ENCODE data around the gene YEATS2. TPM values are rescaled to one million over a fixed set of nuclear protein-coding genes. Genes with fewer than 3 reads are reported as not detected.

Gene YEATS2
- polyA plus RNA-seq, 1 donor (not counting 4 experiments of a cell fraction or from before 2014, with no cell fraction given): 21.7 TPM

DNA sequence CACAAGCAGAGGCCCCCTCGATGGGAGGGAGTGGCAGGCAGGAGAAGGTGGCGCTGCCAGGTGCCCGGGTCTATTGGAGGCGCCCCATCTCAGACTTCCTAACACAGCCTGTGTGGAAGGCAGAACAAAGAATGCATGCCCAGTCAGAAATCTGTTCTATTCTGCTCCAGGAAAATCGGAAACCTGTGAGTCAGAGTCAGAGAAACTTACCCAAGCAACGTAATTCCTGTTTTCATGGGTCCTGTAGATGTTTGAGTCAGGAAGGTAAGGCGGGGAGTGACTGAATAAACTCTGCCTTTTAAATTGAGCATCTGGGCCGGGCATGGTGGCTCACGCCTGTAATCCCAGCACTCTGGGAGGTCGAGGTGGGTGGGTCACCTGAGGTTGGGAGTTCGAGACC, 114.0 kb downstream of the YEATS2 start:
- Histone ChIP-seq H3K27ac (ENCODE audit: control insufficient read depth, insufficient read depth, low read length) (no peak overlapping the region), H3K9ac (ENCODE audit: control insufficient read depth, extremely low read depth, insufficient read depth, low read length) (no peak overlapping the region), H3K9me1 (ENCODE audit: control insufficient read depth, extremely low read depth, insufficient read depth, low read length) (no peaks in the 10 kb centered on the region), H2AFZ (ENCODE audit: control insufficient read depth, low read length) (no peak overlapping the region), H3K4me3 (ENCODE audit: control insufficient read depth in 2 of 3, extremely low read depth in 1 of 3, insufficient read depth in 2 of 3, low read depth in 1 of 3, low read length in 3 of 3) (no peak overlapping the region), H3K36me3 (ENCODE audit: control insufficient read depth in 2 of 2, extremely low read depth in 1 of 2, insufficient read depth in 2 of 2, low read length in 2 of 2) (peaks cover 36 to 38% of the 10 kb centered on the region in 2 experiments), H4K20me1 (ENCODE audit: control insufficient read depth, extremely low read depth, insufficient read depth, low read length) (no peaks in the 10 kb centered on the region), H3K4me2 (ENCODE audit: control insufficient read depth, extremely low read depth, insufficient read depth, low read depth, low read length) (no peak overlapping the region), H3K4me1 (ENCODE audit: control insufficient read depth, extremely low read depth, insufficient read depth, low read length) (peaks cover 16% of the 10 kb centered on the region), H3K9me3 (ENCODE audit: control insufficient read depth, low read depth, low read length) (no peaks in the 10 kb centered on the region), H3K79me2 (ENCODE audit: control insufficient read depth, insufficient read depth, low read length) (no peaks in the 10 kb centered on the region), H3K27me3 (ENCODE audit: control insufficient read depth, extremely low read depth, insufficient read depth, low read length) (no peaks in the 10 kb centered on the region)
- TF ChIP-seq EZH2 (IDR thresholded peaks at IDR 0.05; ENCODE audit: low read length) (no peak), CTCF (optimal IDR thresholded peaks at IDR 0.05 in 1 of 3, IDR thresholded peaks at IDR 0.05 in 1 of 3, conservative IDR thresholded peaks at IDR 0.05 in 1 of 3; ENCODE audit: extremely low read depth in 1 of 3, insufficient read depth in 2 of 3, low read length in 3 of 3) (no peak)
- FAIRE-seq (no peak), DNase-seq (ENCODE audit: low read depth, low spot score) (no peak)
- dilution Hi-C loops (cut with MboI; ENCODE audit: extremely low pct_ligation_motif_present, low sequenced_read_pairs): no loop called here

DNA sequence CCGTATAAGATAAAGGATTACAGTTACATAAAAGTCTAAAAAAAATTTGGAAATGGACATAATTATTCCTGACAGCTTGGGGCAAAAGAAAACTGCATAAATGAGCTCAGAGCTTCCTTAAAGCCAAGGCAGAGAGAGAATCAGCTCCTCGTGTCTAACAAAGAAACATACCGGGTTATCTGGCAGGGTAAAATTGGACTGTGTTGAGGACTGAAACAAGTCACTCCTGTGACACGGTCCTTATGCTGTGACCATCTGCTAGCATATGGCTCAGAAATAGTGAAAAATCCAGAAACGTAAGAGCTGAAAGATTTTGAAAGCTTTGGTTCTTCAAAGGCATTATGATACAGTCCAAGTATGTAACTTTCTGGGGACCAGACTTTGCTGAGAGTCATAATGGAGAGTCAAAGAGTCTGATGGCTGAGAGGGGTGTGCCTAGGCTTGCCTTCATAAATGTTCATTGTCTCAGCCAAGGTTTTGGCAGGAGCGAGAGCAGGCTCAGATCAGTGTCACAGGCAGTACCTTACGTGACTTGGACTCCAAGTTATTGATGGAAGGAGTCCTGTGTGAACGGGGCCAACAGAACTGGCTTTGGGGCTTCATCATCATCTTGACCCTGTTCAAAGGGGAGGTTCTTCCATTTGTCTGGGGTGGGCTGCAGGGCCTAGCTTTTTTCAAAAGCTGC, 115.3 kb downstream of the YEATS2 start:
- H3K4me3 ChIP-seq (ENCODE audit: control insufficient read depth in 2 of 3, extremely low read depth in 1 of 3, insufficient read depth in 2 of 3, low read depth in 1 of 3, low read length in 3 of 3): no peak overlapping the region
- dilution Hi-C loops (cut with MboI; ENCODE audit: extremely low pct_ligation_motif_present, low sequenced_read_pairs): no loop called here
- TF ChIP-seq EZH2 (IDR thresholded peaks at IDR 0.05; ENCODE audit: low read length): no peak
- no peak for TF ChIP-seq CTCF (optimal IDR thresholded peaks at IDR 0.05 in 1 of 3, IDR thresholded peaks at IDR 0.05 in 1 of 3, conservative IDR thresholded peaks at IDR 0.05 in 1 of 3; ENCODE audit: extremely low read depth in 1 of 3, insufficient read depth in 2 of 3, low read length in 3 of 3)
- peak; percentile 42 for DNase-seq (ENCODE audit: low read depth, low spot score)
- H3K4me2 ChIP-seq (ENCODE audit: control insufficient read depth, extremely low read depth, insufficient read depth, low read depth, low read length): peak overlapping the region; percentile 37
- FAIRE-seq: peak; percentile 88
- H4K20me1 ChIP-seq (ENCODE audit: control insufficient read depth, extremely low read depth, insufficient read depth, low read length): no peaks in the 10 kb centered on the region
- peaks cover 24 to 31% of the 10 kb centered on the region in 2 experiments for H3K36me3 ChIP-seq (ENCODE audit: control insufficient read depth in 2 of 2, extremely low read depth in 1 of 2, insufficient read depth in 2 of 2, low read length in 2 of 2)
- H3K9me3 ChIP-seq (ENCODE audit: control insufficient read depth, low read depth, low read length): no peaks in the 10 kb centered on the region
- H3K9me1 ChIP-seq (ENCODE audit: control insufficient read depth, extremely low read depth, insufficient read depth, low read length): no peaks in the 10 kb centered on the region
- peak overlapping the region; percentile 6 for H3K9ac ChIP-seq (ENCODE audit: control insufficient read depth, extremely low read depth, insufficient read depth, low read length)
- peak overlapping the region; percentile 36 for H2AFZ ChIP-seq (ENCODE audit: control insufficient read depth, low read length)
- no peaks in the 10 kb centered on the region for H3K27me3 ChIP-seq (ENCODE audit: control insufficient read depth, extremely low read depth, insufficient read depth, low read length)
- peak overlapping the region; percentile 31 for H3K27ac ChIP-seq (ENCODE audit: control insufficient read depth, insufficient read depth, low read length)
- H3K4me1 ChIP-seq (ENCODE audit: control insufficient read depth, extremely low read depth, insufficient read depth, low read length): peaks cover 16% of the 10 kb centered on the region
- no peaks in the 10 kb centered on the region for H3K79me2 ChIP-seq (ENCODE audit: control insufficient read depth, insufficient read depth, low read length)
